ENCODE results near the gene FLRT2.

The FLRT2 gene

GRCh38 chr14:85531141-85531586 lies 1.2 kb downstream of the FLRT2 start:
- DNase-seq (ENCODE audit: low read depth in 2 of 3, low spot score in 1 of 3), result no peak

- DNase-seq (ENCODE audit: low read depth in 2 of 3, low spot score in 1 of 3), result no peak
Measured at GRCh38 chr14:85531587-85532373, 1.8 kb downstream of the FLRT2 start.

DNA sequence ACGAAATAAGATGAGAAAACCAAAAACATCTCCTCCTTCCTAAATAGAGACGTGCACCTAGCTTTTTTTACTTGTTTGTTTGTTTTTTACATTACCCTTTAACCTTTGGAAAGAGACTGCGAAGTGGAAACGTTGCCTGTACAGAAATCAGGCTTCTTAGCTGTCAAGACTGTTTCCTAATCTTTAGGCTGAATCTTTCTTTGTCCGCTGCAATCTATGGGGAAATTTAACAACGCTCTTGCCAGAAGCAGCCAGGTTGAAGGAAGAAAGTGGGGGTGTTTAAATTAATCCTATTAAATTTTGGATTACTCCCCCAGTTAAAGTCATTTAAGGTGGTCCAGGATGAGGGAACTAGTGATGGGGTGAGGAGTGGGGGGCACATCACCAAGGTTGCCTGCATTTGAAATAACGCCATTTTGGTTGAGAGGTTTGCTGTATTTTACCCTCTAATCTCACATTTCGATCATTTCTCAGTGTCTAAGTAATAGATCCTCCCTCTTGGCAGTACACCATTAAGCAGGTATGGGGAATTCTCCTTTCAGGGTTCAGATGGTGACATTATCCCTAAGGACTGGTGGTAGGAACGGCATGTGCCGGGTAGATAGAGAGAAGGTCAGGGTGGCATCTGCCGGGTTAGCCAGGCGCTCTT lies 2.6 kb downstream of the FLRT2 start:
- DNase-seq (ENCODE audit: low read depth in 2 of 3, low spot score in 1 of 3), result no peak

GRCh38 chr14:85533023-85533860 lies 3.3 kb downstream of the FLRT2 start:
- no peak for DNase-seq (ENCODE audit: low read depth in 2 of 3, low spot score in 1 of 3)

- no peak for DNase-seq (ENCODE audit: low read depth in 2 of 3, low spot score in 1 of 3)
Measured at GRCh38 chr14:85533861-85534291, 3.9 kb downstream of the FLRT2 start.

- DNase-seq (ENCODE audit: low read depth in 2 of 3, low spot score in 1 of 3), result no peak
Measured at GRCh38 chr14:85534458-85535293, 4.7 kb downstream of the FLRT2 start.

GRCh38 chr14:85535321-85535720 lies 5.4 kb downstream of the FLRT2 start:
- no peak for DNase-seq (ENCODE audit: low read depth in 2 of 3, low spot score in 1 of 3)

DNA sequence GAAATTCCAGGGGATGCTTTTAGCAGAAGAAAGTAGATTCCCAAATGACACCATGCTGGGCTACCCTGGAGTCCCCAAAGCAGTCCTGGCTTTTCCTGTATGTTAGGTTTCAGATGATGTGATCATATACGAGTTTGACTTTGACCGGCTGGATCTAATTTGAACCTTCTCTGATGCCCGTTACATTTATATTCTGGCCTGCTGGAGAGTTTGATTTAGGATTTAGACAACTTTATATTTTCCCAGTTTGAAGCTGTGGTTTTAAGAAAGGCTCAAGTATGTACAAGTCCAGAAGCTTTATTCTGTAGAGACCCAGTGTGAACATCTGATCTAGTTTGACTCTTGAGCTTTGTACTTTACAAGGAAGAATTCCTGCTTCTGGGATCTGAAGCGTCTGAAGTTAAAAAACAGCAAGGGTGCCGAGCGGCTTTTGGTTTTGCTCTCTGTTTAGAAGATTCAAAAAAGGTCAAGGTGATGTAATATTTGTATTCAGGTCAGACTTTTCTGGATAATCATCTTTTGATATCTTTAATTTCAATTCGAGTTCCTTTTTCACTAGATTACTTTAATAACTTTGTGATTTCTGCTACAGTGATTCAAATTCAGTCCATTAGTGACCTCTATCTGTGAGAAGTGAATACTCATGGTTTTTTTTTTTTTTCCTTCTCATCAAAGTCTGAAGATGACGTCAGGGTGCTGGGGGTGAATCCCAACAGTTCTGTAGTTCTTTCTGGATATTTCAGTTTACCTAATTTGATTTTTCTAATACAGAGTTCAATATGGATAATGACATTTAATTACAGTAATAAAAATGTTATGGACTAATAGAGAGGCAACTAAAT lies 6.3 kb downstream of the FLRT2 start:
- DNase-seq (ENCODE audit: low read depth in 2 of 3, low spot score in 1 of 3), result no peak

DNA sequence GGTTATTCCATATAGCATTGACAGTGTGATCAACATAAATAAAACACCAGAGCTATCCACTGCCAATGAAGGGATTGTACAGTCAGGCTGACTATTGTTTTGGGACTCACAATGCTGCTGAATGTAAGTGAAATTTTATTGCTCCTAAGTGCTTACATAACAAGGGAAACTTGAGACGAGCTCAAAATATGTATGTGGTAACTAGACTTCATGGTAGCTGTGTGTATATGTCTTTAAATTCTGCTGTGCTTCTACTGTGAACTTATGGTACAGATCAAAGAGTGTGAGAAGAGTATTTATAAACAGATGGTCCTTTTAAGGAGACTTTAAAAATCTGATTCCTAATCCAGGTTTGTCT lies 6.9 kb downstream of the FLRT2 start:
- DNase-seq (ENCODE audit: low read depth in 2 of 3, low spot score in 1 of 3), result no peak

DNA sequence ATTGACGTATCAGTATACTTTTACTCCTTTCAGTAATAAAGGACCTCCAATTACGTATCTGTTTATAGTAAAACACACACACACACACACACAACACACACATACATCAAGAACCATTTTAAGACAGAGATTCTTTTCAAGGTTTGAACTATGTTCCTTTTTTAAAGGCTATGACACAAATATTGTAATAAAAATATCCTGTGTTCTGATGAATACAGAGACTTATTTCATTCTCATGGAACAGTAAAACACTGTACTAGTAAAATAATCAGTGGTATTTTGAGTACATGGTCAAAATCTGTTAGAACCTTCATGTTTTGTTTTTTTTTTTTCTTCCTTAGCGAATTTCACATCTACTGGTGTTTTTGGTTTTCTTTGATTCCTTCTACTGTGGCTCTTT lies 7.6 kb downstream of the FLRT2 start:
- DNase-seq (ENCODE audit: low read depth in 2 of 3, low spot score in 1 of 3), result no peak

DNA sequence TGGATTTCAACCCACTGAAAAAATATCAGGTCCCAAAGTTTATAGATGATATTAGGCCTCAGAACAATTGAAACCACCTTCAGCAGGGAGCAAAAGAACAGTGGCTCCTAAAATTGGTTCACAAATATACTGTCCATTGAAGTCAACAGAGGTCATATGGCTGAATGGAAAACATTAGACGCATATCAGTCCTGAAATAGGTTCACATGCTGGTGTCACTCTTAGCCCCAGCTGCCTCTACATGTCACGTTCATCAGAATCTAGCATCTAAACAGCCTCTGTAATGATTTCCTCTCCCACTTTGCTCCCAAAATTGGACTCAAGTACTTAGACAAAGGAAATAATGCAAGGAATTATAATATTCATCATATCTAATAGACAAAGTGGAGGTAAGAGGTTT lies 8.7 kb downstream of the FLRT2 start:
- no peak for DNase-seq (ENCODE audit: low read depth in 2 of 3, low spot score in 1 of 3)

GRCh38 chr14:85539510-85539909 lies 9.6 kb downstream of the FLRT2 start:
- DNase-seq (ENCODE audit: low read depth in 2 of 3, low spot score in 1 of 3), result no peak

DNA sequence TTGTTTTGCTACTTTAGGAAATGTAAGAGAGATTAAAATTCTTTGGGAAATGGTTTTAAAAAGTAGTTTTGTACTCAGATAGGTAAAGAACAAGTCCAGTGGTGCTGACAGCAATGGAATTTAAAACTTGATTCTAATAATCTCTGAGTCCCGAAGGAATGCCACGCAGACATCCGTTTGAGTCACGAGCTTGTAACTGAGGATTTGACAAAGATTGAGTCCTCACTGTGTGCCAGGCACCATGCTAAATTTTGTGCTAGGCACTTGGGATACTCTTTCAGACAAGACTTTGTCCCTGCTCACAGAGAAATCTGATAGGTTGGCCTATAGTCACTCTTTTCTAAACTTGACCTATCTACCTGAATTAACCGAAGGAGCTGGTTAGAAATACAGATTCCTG lies 12.7 kb downstream of the FLRT2 start:
- DNase-seq (ENCODE audit: low read depth in 2 of 3, low spot score in 1 of 3), result no peak

DNA sequence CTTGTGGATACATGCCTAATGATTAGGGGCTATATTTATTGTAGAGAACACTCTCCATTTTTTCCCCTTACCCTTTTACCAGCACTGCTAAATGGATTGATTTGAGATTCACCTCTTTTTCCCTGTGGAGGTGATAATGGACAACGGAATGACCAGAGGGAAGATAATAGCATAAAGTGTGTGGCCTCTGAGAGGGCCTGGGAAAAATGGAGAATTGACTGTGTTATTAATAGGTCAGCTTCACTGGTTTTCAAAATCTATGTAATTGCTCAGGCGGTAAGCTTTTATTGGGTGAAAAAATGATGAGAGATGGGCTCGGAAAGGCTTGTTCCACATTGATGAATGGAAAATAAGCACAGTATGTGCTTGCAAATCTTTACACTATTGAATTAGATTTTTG lies 15.8 kb downstream of the FLRT2 start:
- no peak for DNase-seq (ENCODE audit: low read depth in 2 of 3, low spot score in 1 of 3)

DNA sequence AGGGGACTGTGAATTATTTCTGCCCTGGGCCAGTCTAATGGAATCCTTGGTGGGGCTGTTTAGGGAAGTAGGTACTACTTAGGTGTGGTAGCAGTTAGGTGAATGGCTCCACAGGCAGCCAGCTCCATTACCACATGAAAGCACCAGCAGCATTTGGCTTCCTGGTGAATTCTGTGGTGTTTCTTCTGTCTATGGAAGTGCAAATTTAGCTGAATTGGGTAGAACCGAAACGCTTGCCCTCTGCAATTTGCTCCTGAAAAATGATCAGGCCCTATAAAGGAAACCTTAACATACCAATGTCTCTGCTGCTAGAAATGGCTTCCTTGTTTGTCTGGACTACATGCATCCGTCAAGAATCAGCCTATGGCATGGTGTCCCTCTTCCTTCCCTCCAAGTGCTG lies 16.4 kb downstream of the FLRT2 start:
- no peak for DNase-seq (ENCODE audit: low read depth in 2 of 3, low spot score in 1 of 3)

DNA sequence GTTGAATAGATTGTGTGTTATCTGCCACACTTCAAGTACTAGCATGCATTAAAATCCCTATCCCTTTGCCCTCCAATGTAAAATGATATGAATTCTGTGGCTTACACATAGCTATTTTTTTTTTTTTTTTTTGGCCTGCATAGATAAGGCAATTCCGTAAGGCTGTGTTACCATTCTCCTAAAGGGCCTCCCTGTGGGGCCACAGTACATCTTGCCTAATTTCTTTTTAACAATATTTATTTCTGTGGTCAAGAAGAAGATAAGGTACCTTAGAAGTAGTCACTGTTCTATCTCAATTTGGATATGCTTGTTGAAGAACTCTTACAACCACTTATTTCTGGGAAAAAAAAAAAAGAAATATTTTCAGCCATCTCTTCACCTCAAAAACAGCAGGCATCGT lies 19.8 kb downstream of the FLRT2 start:
- DNase-seq (ENCODE audit: low read depth in 2 of 3, low spot score in 1 of 3), result no peak

DNA sequence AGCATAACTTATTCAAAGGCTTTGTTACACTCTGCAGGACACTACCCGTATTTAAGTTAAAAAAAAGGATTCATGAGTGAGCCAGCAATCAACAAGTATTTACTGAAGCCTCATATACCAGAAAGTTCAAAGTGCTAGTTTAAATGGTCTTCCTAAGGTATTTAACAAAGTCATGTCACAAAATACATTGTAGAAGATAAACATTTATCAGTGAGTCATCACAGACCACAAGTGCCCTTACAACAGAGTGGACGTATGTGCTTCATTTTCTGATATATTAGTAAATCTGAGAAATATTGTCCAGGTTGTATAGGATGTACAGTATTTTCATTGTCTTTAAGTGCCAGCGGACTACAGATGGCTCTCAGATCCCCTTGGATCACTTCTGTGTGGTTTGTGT lies 24.2 kb downstream of the FLRT2 start:
- no peak for DNase-seq (ENCODE audit: low read depth in 2 of 3, low spot score in 1 of 3)

DNA sequence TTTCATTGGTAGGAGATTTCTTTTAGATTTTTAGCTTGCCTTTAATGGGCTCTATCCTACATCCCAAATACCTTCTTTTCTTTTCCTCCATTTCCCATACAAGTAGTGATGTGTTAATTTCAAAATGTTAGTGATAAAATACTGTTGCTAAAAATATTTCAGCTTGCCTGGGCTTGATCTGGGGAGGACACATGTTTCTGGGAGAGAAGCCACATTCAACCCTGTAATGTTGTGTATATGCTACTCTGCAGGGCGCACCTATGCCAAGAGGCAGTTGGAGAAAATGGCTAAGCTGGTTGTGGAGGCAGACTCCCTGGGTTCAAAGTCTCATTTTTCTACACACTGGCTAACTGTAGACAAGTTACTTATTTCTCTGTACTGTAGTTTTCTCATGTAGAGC lies 26.3 kb downstream of the FLRT2 start:
- DNase-seq (ENCODE audit: low read depth in 2 of 3, low spot score in 1 of 3), result no peak

DNA sequence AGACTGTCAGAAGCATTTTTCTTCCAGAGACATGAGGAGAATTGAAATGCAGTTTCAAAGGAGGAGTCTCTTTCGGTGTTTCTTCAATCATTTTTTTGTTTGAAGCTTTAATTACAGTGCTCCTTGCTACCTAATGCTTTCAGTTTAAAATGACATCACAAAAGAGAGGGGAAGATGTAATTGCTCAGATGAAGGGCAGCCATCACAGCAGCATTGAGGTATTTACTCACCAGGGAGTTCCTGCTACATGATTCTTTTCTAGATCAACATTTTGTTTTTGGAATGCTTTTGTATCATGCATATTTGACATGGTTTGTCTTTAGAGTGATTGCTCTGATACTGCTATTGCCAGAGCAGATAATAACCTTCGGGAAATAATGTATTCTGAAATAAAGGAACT lies 28.6 kb downstream of the FLRT2 start:
- no peak for DNase-seq (ENCODE audit: low read depth in 2 of 3, low spot score in 1 of 3)

- no peak for DNase-seq (ENCODE audit: low read depth in 2 of 3, low spot score in 1 of 3)
Measured at GRCh38 chr14:85562630-85563029, 32.7 kb downstream of the FLRT2 start.

All from stimulated activated CD4-positive, alpha-beta T cell treated with anti-CD3 and anti-CD28 coated beads, Interleukin-12 subunit alpha, Interleukin-12 subunit beta, amount 100 ng/mL, for 48 hours (primary cell).